IMR-90 (cell line): Measurements from ENCODE around the gene CCPG1. TPM values are rescaled to one million over a fixed set of nuclear protein-coding genes. Genes with fewer than 3 reads are reported as not detected.

Source experiments
- ATAC-seq: fragments of 200-7000 bp; cut with Tn5 transposase; 2 replicates; pipeline ENCODE4 v1.9.1; 2020; ENCODE audit warnings: low read depth, mild to moderate bottlenecking, moderate library complexity
- BruUV-seq: library from RNA; stranded (reverse); fragments of 400-500 nt; replicated peaks from 2 replicates; lab custom pipeline; 2021; lab: Mats Ljungman, UMichigan
- CTCF ChIA-PET: fragments of 300-600 bp; formaldehyde crosslinking; extraction: SDS; loops from one replicate; lab custom pipeline; 2021; ENCODE audit warnings: antibody characterized with exemption; lab: Yijun Ruan, JAX
- POLR2A ChIA-PET: fragments of 300-600 bp; sonication (Branson Sonifier 250); formaldehyde crosslinking; loops from one replicate; lab custom pipeline; 2022; ENCODE audit warnings: antibody characterized with exemption; ENCODE audit not compliant: unreplicated experiment; lab: Charles Lee
- DNase-seq: peaks from one replicate; pipeline ENCODE4 v3.0.0; 2013
- H2AFZ ChIP-seq: replicated peaks from 2 replicates; pipeline ENCODE3; 2013; ENCODE audit warnings: low read length, mild to moderate bottlenecking; ENCODE audit not compliant: poor library complexity
- H2AK5ac ChIP-seq: 2 replicates; pipeline ENCODE4 v1.6.1; 2013; ENCODE audit warnings: low read depth, low read length, inconsistent platforms
- H2AK9ac ChIP-seq: replicated peaks from 2 replicates; pipeline ENCODE3; 2013; ENCODE audit warnings: mild to moderate bottlenecking, low read depth, low read length, moderate library complexity; ENCODE audit not compliant: poor library complexity
- H2BK120ac ChIP-seq: 2 replicates; pipeline ENCODE4 v1.6.1; 2013; ENCODE audit warnings: low read depth, low read length, inconsistent platforms
- H2BK15ac ChIP-seq: 3 replicates; pipeline ENCODE4 v1.6.1; 2013; ENCODE audit warnings: low read depth, low read length, inconsistent platforms
- H2BK20ac ChIP-seq: 2 replicates; pipeline ENCODE4 v1.6.1; 2013; ENCODE audit warnings: low read depth, mild to moderate bottlenecking, inconsistent platforms, low read length, moderate library complexity
- H2BK5ac ChIP-seq: 2 replicates; pipeline ENCODE4 v1.6.1; 2013; ENCODE audit warnings: mild to moderate bottlenecking, low read depth, low read length, inconsistent platforms; ENCODE audit not compliant: poor library complexity, severe bottlenecking
- H3K14ac ChIP-seq: replicated peaks from 2 replicates; pipeline ENCODE4 v1.6.1; 2013; ENCODE audit warnings: low read depth, low read length, inconsistent platforms
- H3K18ac ChIP-seq: 2 replicates; pipeline ENCODE4 v1.6.1; 2013; ENCODE audit warnings: low read depth, low read length, control low read depth
- H3K23ac ChIP-seq: 2 replicates; pipeline ENCODE4 v1.6.1; 2013; ENCODE audit warnings: low read depth, low read length, inconsistent platforms
- H3K27ac ChIP-seq: 2 replicates; pipeline ENCODE4 v1.5.1; 2013; ENCODE audit warnings: mild to moderate bottlenecking, control low read depth, low read length; ENCODE audit not compliant: insufficient read depth
- H3K27me3 ChIP-seq: 2 replicates; pipeline ENCODE4 v1.6.1; 2013; ENCODE audit warnings: low read length; ENCODE audit not compliant: control insufficient read depth, insufficient read depth
- H3K36me3 ChIP-seq: 2 replicates; pipeline ENCODE4 v1.6.1; 2013; ENCODE audit warnings: low read length, mixed read lengths; ENCODE audit not compliant: control insufficient read depth, insufficient read depth
- H3K4ac ChIP-seq: 2 replicates; pipeline ENCODE4 v1.6.1; 2013; ENCODE audit warnings: low read depth, low read length, inconsistent platforms
- H3K4me1 ChIP-seq: 2 replicates; pipeline ENCODE4 v1.6.1; 2013; ENCODE audit warnings: low read length, mixed read lengths; ENCODE audit not compliant: control insufficient read depth, insufficient read depth
- H3K4me2 ChIP-seq: 2 replicates; pipeline ENCODE4 v1.6.1; 2013; ENCODE audit warnings: low read depth, mild to moderate bottlenecking, control low read depth, low read length, moderate library complexity
- H3K4me3 ChIP-seq: 2 replicates; pipeline ENCODE4 v1.5.1; 2013; ENCODE audit warnings: low read depth, mild to moderate bottlenecking, control low read depth, low read length, moderate library complexity; ENCODE audit not compliant: insufficient read depth
- H3K56ac ChIP-seq: 2 replicates; pipeline ENCODE4 v1.6.1; 2013; ENCODE audit warnings: low read length, inconsistent platforms; ENCODE audit not compliant: insufficient read depth; ENCODE audit errors: extremely low read depth
- H3K79me1 ChIP-seq, 2 experiments: 2 replicates each; pipeline ENCODE4 v1.6.1; 2013; ENCODE audit warnings: low read length in 2 of 2, inconsistent platforms in 1 of 2, low read depth in 1 of 2
- H3K9ac ChIP-seq: 2 replicates; pipeline ENCODE4 v1.6.1; 2013; ENCODE audit warnings: low read depth, low read length, control low read depth
- H3K9me1 ChIP-seq: 2 replicates; pipeline ENCODE4 v1.6.1; 2013; ENCODE audit warnings: low read length, inconsistent platforms; ENCODE audit not compliant: insufficient read depth
- H3K9me3 ChIP-seq: 2 replicates; pipeline ENCODE4 v1.6.1; 2013; ENCODE audit warnings: low read length; ENCODE audit not compliant: control insufficient read depth, insufficient read depth
- H4K20me1 ChIP-seq: 2 replicates; pipeline ENCODE4 v1.6.1; 2013; ENCODE audit warnings: low read length, inconsistent platforms; ENCODE audit not compliant: insufficient read depth
- H4K5ac ChIP-seq: 2 replicates; pipeline ENCODE4 v1.6.1; 2013; ENCODE audit warnings: mild to moderate bottlenecking, low read depth, low read length, control low read depth
- H4K8ac ChIP-seq, 2 experiments: 2 replicates each; pipeline ENCODE4 v1.6.1; 2013; ENCODE audit warnings: low read depth in 2 of 2, low read length in 2 of 2, control low read depth in 1 of 2, inconsistent platforms in 1 of 2
- H4K91ac ChIP-seq: 2 replicates; pipeline ENCODE4 v1.6.1; 2013; ENCODE audit warnings: low read depth, low read length, inconsistent platforms; ENCODE audit not compliant: insufficient read depth
- BHLHE40 ChIP-seq: fragments of 150-350 bp; IDR thresholded peaks from 2 replicates; pipeline ENCODE4 v1.6.1; 2016; ENCODE audit warnings: mild to moderate bottlenecking, low read depth, low read length
- MAZ ChIP-seq: IDR thresholded peaks from 2 replicates; pipeline ENCODE4 v1.6.1; 2012; ENCODE audit warnings: low read depth, mild to moderate bottlenecking, low read length, improper control_type of control experiment, moderate library complexity, borderline replicate concordance
- NFE2L2 ChIP-seq: fragments of 150-350 bp; IDR thresholded peaks from 2 replicates; pipeline ENCODE4 v1.6.1; 2016; ENCODE audit warnings: low read depth, mild to moderate bottlenecking, low read length
- POLR2A ChIP-seq: IDR thresholded peaks from 2 replicates; pipeline ENCODE4 v1.6.1; 2012; ENCODE audit warnings: mild to moderate bottlenecking, low read depth, low read length
- SMC3 ChIP-seq: fragments of 150-350 bp; IDR thresholded peaks from 2 replicates; pipeline ENCODE4 v1.6.1; 2016; ENCODE audit warnings: low read depth, mild to moderate bottlenecking, antibody characterized with exemption, low read length, moderate library complexity
- WGBS, 2 experiments: methylation state at CpG; one replicate each; pipeline versions ENCODE4 v1.1.5 to v1.1.7; 2013; ENCODE audit warnings: missing lambda C conversion rate in 2 of 2; ENCODE audit not compliant: insufficient read length in 1 of 2; ENCODE audit errors: extremely low coverage in 2 of 2; 5-methylcytosine and 5-hydroxymethylcytosine counted together
- dilution Hi-C: fragments of 300-500 bp; cut with HindIII; formaldehyde crosslinking; loops from one replicate; pipeline ENCODE4 v1.14.3; 2018; ENCODE audit warnings: low sequenced_read_pairs; ENCODE audit not compliant: unreplicated experiment
- in situ Hi-C: fragments of 300-500 bp; cut with MboI; formaldehyde crosslinking; loops from 3 replicates; pipeline ENCODE4 v1.14.3; 2019; ENCODE audit warnings: low sequenced_read_pairs, inconsistent platforms, mixed read lengths
- intact Hi-C: fragments of 100-400 bp; cut with micrococcal nuclease; formaldehyde crosslinking; loops from 2 replicates; pipeline ENCODE4 v1.10.0; 2022
- polyA plus RNA-seq, 3 experiments: library from polyadenylated mRNA; depleted of rRNA; stranded (reverse); fragments of >200 nt; gene quantifications; 2 replicates each; pipeline ENCODE4 v1.2.3, GENCODE V29; 2012; ENCODE audit warnings: low replicate concordance in 1 of 3
- total RNA-seq: library from RNA; depleted of rRNA; stranded (reverse); fragments of >200 nt; gene quantifications from 2 replicates; pipeline ENCODE4 v1.2.3, GENCODE V29; 2012

CCPG1 gene
- total and polyA plus RNA-seq, 2 of the 4 experiments (the other 2 are of a cell fraction), result 11.4 to 14.3 TPM

GRCh38 chr15:55349282-55349681 is 58.9 kb downstream of the CCPG1 start:
- BruUV-seq, result no TSS peak
- dilution Hi-C loops, result no loop called here

More at GRCh38 chr15:55349282-55349681, 58.9 kb downstream of the CCPG1 start:
- H4K8ac ChIP-seq, result no peak overlapping the region
- in situ Hi-C loops, result no loop called here
- no peak overlapping the region for H3K9ac ChIP-seq
- WGBS, 2 experiments, result no CpG with 5 or more reads among the region's 2 CpGs
- ChIA-PET CTCF (no interaction called here), POLR2A (no interaction called here)
- H3K4me1 ChIP-seq, result no peaks in the 10 kb centered on the region
- no peak overlapping the region for H2AFZ ChIP-seq
- no peak overlapping the region for H3K4me2 ChIP-seq
- H4K20me1 ChIP-seq, result no peaks in the 10 kb centered on the region
- no peak overlapping the region for H2BK15ac ChIP-seq
- no peak overlapping the region for H3K4me3 ChIP-seq
- no peak for ATAC-seq
- no peak overlapping the region for H3K27ac ChIP-seq
- H3K27me3 ChIP-seq, result no peaks in the 10 kb centered on the region
- no peaks in the 10 kb centered on the region for H3K79me1 ChIP-seq
- no peak overlapping the region for H3K23ac ChIP-seq
- H4K5ac ChIP-seq, result no peak overlapping the region
- H2AK9ac ChIP-seq, result no peak overlapping the region
- H2AK5ac ChIP-seq, result no peak overlapping the region
- TF ChIP-seq SMC3 (no peak), NFE2L2 (no peak), BHLHE40 (no peak), POLR2A (no peak), MAZ (no peak)
- no peak overlapping the region for H3K4ac ChIP-seq
- intact Hi-C loops, result no loop called here
- no peaks in the 10 kb centered on the region for H3K9me3 ChIP-seq
- no peak overlapping the region for H4K91ac ChIP-seq
- H2BK20ac ChIP-seq, result no peak overlapping the region
- no peak overlapping the region for H3K18ac ChIP-seq
- H3K36me3 ChIP-seq, result no peaks in the 10 kb centered on the region
- no peak overlapping the region for H3K56ac ChIP-seq
- no peak overlapping the region for H2BK120ac ChIP-seq
- H2BK5ac ChIP-seq, result no peak overlapping the region
- no peak for DNase-seq
- no peak overlapping the region for H3K14ac ChIP-seq
- H3K9me1 ChIP-seq, result no peaks in the 10 kb centered on the region
